Stimulated activated CD8-positive, alpha-beta memory T cell treated with anti-CD3 and anti-CD28 coated beads, Interleukin-12 subunit alpha, Interleukin-12 subunit beta, amount 100 ng/mL, for 24 hours (primary cell): ENCODE data around the gene DNAJA1.
"Not testable (repeated sequence)": the region's sequence is repeated elsewhere in the genome, so short reads cannot be mapped to it uniquely, and the experiment has no call there.

Experiments used
- DNase-seq: peaks from one replicate; pipeline ENCODE4 v3.0.0-alpha.2; 2020; ENCODE audit errors: extremely low read depth

DNAJA1 gene

GRCh38 chr9:33081128-33081851, 56.2 kb downstream of the DNAJA1 start:
- DNase-seq: no peak

DNA sequence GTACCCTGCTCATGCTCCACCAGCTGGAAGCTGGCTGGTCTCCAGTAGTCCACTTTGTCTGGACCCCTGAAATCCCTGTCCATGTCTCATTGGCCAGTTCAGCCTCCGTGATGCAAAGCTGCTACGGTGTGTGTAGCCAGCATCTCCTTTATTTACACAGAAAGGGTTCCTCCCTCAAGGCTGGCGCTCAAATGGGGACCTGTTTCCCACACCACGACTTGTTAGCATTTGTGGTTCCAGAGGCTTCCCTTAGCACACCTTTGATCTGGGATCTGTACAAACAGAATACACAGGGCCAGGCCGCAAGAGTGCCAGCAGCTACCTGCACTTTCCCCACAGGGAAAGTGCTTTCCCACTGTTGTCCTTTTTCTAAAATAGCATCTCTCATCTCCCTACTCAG, 57.1 kb downstream of the DNAJA1 start:
- DNase-seq: no peak

- no peak for DNase-seq
These were observed 57.7 kb downstream of the DNAJA1 start for GRCh38 chr9:33082538-33083326.

GRCh38 chr9:33085672-33086071, 60.6 kb downstream of the DNAJA1 start:
- not testable (repeated sequence) for DNase-seq
